ENCODE results near the gene CXCL5.

DNA sequence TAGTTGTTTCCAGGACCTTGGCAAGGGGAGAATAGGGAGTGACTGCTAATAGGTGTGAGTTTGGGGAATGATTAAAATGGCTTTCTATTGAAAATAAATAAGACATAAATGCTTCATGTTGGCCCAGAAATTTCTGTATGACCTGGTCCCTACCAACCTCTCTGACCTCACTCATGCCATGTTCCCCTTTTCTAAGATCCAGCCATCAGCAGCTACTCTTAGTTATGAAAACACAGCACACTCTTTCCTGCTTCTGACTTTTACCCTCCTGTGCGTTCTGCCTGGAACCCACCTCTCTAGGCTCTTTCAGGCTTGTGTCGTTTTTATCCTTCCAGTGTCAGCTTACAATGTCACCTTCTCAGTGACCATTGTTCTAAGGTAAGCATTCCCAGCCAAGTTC is 14.8 kb upstream of the CXCL5 start:
- TF ChIP-seq, protein P1, sequence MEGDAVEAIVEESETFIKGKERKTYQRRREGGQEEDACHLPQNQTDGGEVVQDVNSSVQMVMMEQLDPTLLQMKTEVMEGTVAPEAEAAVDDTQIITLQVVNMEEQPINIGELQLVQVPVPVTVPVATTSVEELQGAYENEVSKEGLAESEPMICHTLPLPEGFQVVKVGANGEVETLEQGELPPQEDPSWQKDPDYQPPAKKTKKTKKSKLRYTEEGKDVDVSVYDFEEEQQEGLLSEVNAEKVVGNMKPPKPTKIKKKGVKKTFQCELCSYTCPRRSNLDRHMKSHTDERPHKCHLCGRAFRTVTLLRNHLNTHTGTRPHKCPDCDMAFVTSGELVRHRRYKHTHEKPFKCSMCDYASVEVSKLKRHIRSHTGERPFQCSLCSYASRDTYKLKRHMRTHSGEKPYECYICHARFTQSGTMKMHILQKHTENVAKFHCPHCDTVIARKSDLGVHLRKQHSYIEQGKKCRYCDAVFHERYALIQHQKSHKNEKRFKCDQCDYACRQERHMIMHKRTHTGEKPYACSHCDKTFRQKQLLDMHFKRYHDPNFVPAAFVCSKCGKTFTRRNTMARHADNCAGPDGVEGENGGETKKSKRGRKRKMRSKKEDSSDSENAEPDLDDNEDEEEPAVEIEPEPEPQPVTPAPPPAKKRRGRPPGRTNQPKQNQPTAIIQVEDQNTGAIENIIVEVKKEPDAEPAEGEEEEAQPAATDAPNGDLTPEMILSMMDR (conservative IDR thresholded peaks at IDR 0.05 in 1 of 2, IDR thresholded peaks at IDR 0.05 in 1 of 2; ENCODE audit: extremely low read depth in 1 of 2, insufficient read depth in 1 of 2, low read depth in 1 of 2, low read length in 2 of 2) = no peak
- TF ChIP-seq EZH2 (IDR thresholded peaks at IDR 0.05; ENCODE audit: borderline replicate concordance, low read length) = no peak

All from mammary epithelial cell (primary cell).